Activated T-helper 1 cell treated with anti-CD3 and anti-CD28 coated beads, Interleukin-12 subunit alpha, Interleukin-12 subunit beta, Interleukin-2, Interleukin-4 antibody, amounts not matched to agents 30 ng/mL and 10 ng/mL and 1 ng/mL, durations not matched to agents 14 hours and 24 hours and 36 hours (primary cell): ENCODE measurements around the gene SNX11. TPM values are rescaled to one million over a fixed set of nuclear protein-coding genes. Genes with fewer than 3 reads are reported as not detected.
A peak's percentile ranks its signal among the peaks of the same experiment; 100 is the strongest.
"Not testable (repeated sequence)": the region's sequence is repeated elsewhere in the genome, so short reads cannot be mapped to it uniquely, and the experiment has no call there.

Experiments used
- DNase-seq: peaks from one replicate; pipeline ENCODE4 v3.0.0; 2021; ENCODE audit warnings: low spot score
- H3K27ac Mint-ChIP-seq: one replicate; pipeline ENCODE4 v1.8.0; 2021; ENCODE audit warnings: mild to moderate bottlenecking, mixed read lengths
- H3K27me3 Mint-ChIP-seq: one replicate; pipeline ENCODE4 v1.8.0; 2022; ENCODE audit warnings: mild to moderate bottlenecking, moderate library complexity, mixed read lengths; ENCODE audit not compliant: insufficient read depth
- H3K36me3 Mint-ChIP-seq: one replicate; pipeline ENCODE4 v1.8.0; 2021; ENCODE audit warnings: low read depth, mixed read lengths
- H3K4me1 Mint-ChIP-seq: one replicate; pipeline ENCODE4 v1.8.0; 2021; ENCODE audit warnings: low read depth, mixed read lengths
- H3K4me3 Mint-ChIP-seq: one replicate; pipeline ENCODE4 v1.8.0; 2021; ENCODE audit warnings: mild to moderate bottlenecking, moderate library complexity, mixed read lengths
- H3K9me3 Mint-ChIP-seq: one replicate; pipeline ENCODE4 v1.8.0; 2021; ENCODE audit warnings: mixed read lengths
- intact Hi-C: fragments of 100-400 bp; cut with micrococcal nuclease; formaldehyde crosslinking; loops from one replicate; pipeline ENCODE4 v1.15.1; 2024
- total RNA-seq: library from RNA; stranded (reverse); gene quantifications from 2 replicates; pipeline ENCODE4 v1.2.3, GENCODE V29; 2022

Gene SNX11
- total RNA-seq, 1 donor from 2014 or later, result 37.1 TPM

- H3K36me3 Mint-ChIP-seq, result peaks cover 36% of the 10 kb centered on the region
- DNase-seq, result no peak
- intact Hi-C loops, result no loop called here
- no peak overlapping the region for H3K27ac Mint-ChIP-seq
- no peaks in the 10 kb centered on the region for H3K27me3 Mint-ChIP-seq
- H3K9me3 Mint-ChIP-seq, result no peaks in the 10 kb centered on the region
- no peak overlapping the region for H3K4me3 Mint-ChIP-seq
- H3K4me1 Mint-ChIP-seq, result no peaks in the 10 kb centered on the region
Observed at GRCh38 chr17:48071654-48072053, 35.9 kb upstream of the SNX11 start.

- DNase-seq, intact Hi-C loops: not testable (repeated sequence)
Observed at GRCh38 chr17:48072811-48073210, 34.8 kb upstream of the SNX11 start.

GRCh38 chr17:48073566-48074094, 33.9 kb upstream of the SNX11 start:
- H3K27me3 Mint-ChIP-seq, H3K9me3 Mint-ChIP-seq, DNase-seq, H3K4me1 Mint-ChIP-seq, H3K27ac Mint-ChIP-seq, H3K4me3 Mint-ChIP-seq: not testable (repeated sequence)
- intact Hi-C loops, result loop anchor here (1.0 kb wide), 4 partner anchors 25 to 124 kb away; partner anchors contain the start of genes COPZ2 and NFE2L1
- H3K36me3 Mint-ChIP-seq, result peaks cover 29% of the 10 kb centered on the region

More at GRCh38 chr17:48072811-48073210, 34.8 kb upstream of the SNX11 start:
- H3K4me3 Mint-ChIP-seq, H3K27me3 Mint-ChIP-seq, H3K4me1 Mint-ChIP-seq, H3K27ac Mint-ChIP-seq, H3K9me3 Mint-ChIP-seq: not testable (repeated sequence)
- peaks cover 31% of the 10 kb centered on the region for H3K36me3 Mint-ChIP-seq

GRCh38 chr17:48074322-48075081, 33.1 kb upstream of the SNX11 start:
- Mint-ChIP-seq H3K36me3 (peaks cover 26% of the 10 kb centered on the region), H3K27me3 (no peaks in the 10 kb centered on the region), H3K4me1 (no peaks in the 10 kb centered on the region), H3K4me3 (no peak overlapping the region), H3K9me3 (no peaks in the 10 kb centered on the region), H3K27ac (no peak overlapping the region)
- peak; percentile 59 for DNase-seq
- intact Hi-C loops, result loop anchor here (1.0 kb wide), 4 partner anchors 26 to 125 kb away; partner anchors contain the start of genes COPZ2 and NFE2L1

GRCh38 chr17:48077152-48077551, 30.4 kb upstream of the SNX11 start:
- not testable (repeated sequence) for H3K4me1 Mint-ChIP-seq, H3K27ac Mint-ChIP-seq

GRCh38 chr17:48081858-48082257, 25.7 kb upstream of the SNX11 start:
- intact Hi-C loops, result loop anchor here (2.0 kb wide), 1 partner anchor 25 kb away; the partner anchor contains the start of gene SNX11
- H3K4me1 Mint-ChIP-seq, result peaks cover 9% of the 10 kb centered on the region
- no peaks in the 10 kb centered on the region for H3K27me3 Mint-ChIP-seq
- H3K27ac Mint-ChIP-seq, result no peak overlapping the region
- no peak overlapping the region for H3K4me3 Mint-ChIP-seq
- H3K36me3 Mint-ChIP-seq, result no peaks in the 10 kb centered on the region
- H3K9me3 Mint-ChIP-seq, result no peaks in the 10 kb centered on the region
- DNase-seq, result no peak

More at GRCh38 chr17:48077152-48077551, 30.4 kb upstream of the SNX11 start:
- H3K9me3 Mint-ChIP-seq, DNase-seq, H3K4me3 Mint-ChIP-seq, H3K27me3 Mint-ChIP-seq, intact Hi-C loops: not testable (repeated sequence)
- H3K36me3 Mint-ChIP-seq, result peaks cover 12% of the 10 kb centered on the region

GRCh38 chr17:48084932-48085331, 22.6 kb upstream of the SNX11 start:
- Mint-ChIP-seq H3K27ac (no peak overlapping the region), H3K36me3 (no peaks in the 10 kb centered on the region), H3K4me1 (peaks cover 9% of the 10 kb centered on the region), H3K4me3 (no peak overlapping the region), H3K9me3 (no peaks in the 10 kb centered on the region), H3K27me3 (no peaks in the 10 kb centered on the region)
- DNase-seq, result no peak
- intact Hi-C loops, result no loop called here

- Mint-ChIP-seq H3K27me3 (no peaks in the 10 kb centered on the region), H3K9me3 (no peaks in the 10 kb centered on the region), H3K36me3 (peaks cover 4% of the 10 kb centered on the region), H3K4me1 (peaks cover 5% of the 10 kb centered on the region), H3K4me3 (no peak overlapping the region), H3K27ac (no peak overlapping the region)
- DNase-seq, result no peak
- intact Hi-C loops, result no loop called here
Observed at GRCh38 chr17:48093341-48094045, 14.1 kb upstream of the SNX11 start.

GRCh38 chr17:48095611-48096010, 12.0 kb upstream of the SNX11 start:
- H3K4me1 Mint-ChIP-seq, result peaks cover 10% of the 10 kb centered on the region
- no peaks in the 10 kb centered on the region for H3K9me3 Mint-ChIP-seq
- DNase-seq, result no peak
- intact Hi-C loops, result no loop called here
- no peak overlapping the region for H3K27ac Mint-ChIP-seq
- peaks cover 6% of the 10 kb centered on the region for H3K36me3 Mint-ChIP-seq
- no peaks in the 10 kb centered on the region for H3K27me3 Mint-ChIP-seq
- H3K4me3 Mint-ChIP-seq, result no peak overlapping the region

GRCh38 chr17:48100160-48100559, 7.4 kb upstream of the SNX11 start:
- H3K27me3 Mint-ChIP-seq, result no peaks in the 10 kb centered on the region
- DNase-seq, result no peak
- peak overlapping the region; percentile 97 for H3K4me3 Mint-ChIP-seq
- H3K27ac Mint-ChIP-seq, result no peak overlapping the region
- no peaks in the 10 kb centered on the region for H3K9me3 Mint-ChIP-seq
- intact Hi-C loops, result loop anchor here (10.0 kb wide), 1 partner anchor 355 kb away; no protein-coding TSS in a partner anchor
- peaks cover 42% of the 10 kb centered on the region for H3K4me1 Mint-ChIP-seq
- peaks cover 7% of the 10 kb centered on the region for H3K36me3 Mint-ChIP-seq

GRCh38 chr17:48100591-48101011, 7.0 kb upstream of the SNX11 start:
- H3K4me3 Mint-ChIP-seq, result peak overlapping the region; percentile 97
- H3K9me3 Mint-ChIP-seq, result no peaks in the 10 kb centered on the region
- no peak for DNase-seq
- H3K36me3 Mint-ChIP-seq, result peaks cover 7% of the 10 kb centered on the region
- peaks cover 42% of the 10 kb centered on the region for H3K4me1 Mint-ChIP-seq
- H3K27me3 Mint-ChIP-seq, result no peaks in the 10 kb centered on the region
- intact Hi-C loops, result loop anchor here (1.0 to 10.0 kb wide), 3 partner anchors 52 to 354 kb away; partner anchors contain the start of gene NFE2L1
- peak overlapping the region; percentile 91 for H3K27ac Mint-ChIP-seq

- Mint-ChIP-seq H3K27me3 (no peaks in the 10 kb centered on the region), H3K27ac (peak within 1 kb of the TSS; percentile 91), H3K36me3 (peaks cover 7% of the 10 kb centered on the region), H3K4me1 (peaks cover 42% of the 10 kb centered on the region), H3K4me3 (peak within 1 kb of the TSS; percentile 97), H3K9me3 (no peaks in the 10 kb centered on the region)
- peak; percentile 91 for DNase-seq
- intact Hi-C loops, result loop anchor here (1.0 to 10.0 kb wide), 3 partner anchors 53 to 354 kb away; partner anchors contain the start of gene NFE2L1
Observed at GRCh38 chr17:48101012-48101720, 6.4 kb upstream of the SNX11 start, which contains the start of gene CBX1. Gene CBX1, minus strand, starts transcription at chr17:48101478. Its CDS starts 24,474 bp downstream, at chr17:48077004.
